H1 (cell line): Measurements from ENCODE around the gene RIOK3. TPM values are rescaled to one million over a fixed set of nuclear protein-coding genes. Genes with fewer than 3 reads are reported as not detected.

Experiments used
- CTCF ChIA-PET: fragments of 300-600 bp; sonication (Branson Sonifier 250); formaldehyde crosslinking; loops from one replicate; lab custom pipeline; 2021; ENCODE audit not compliant: partially characterized antibody; lab: Charles Lee
- POLR2A ChIA-PET: fragments of 300-600 bp; sonication (Branson Sonifier 250); formaldehyde crosslinking; loops from one replicate; lab custom pipeline; 2021; ENCODE audit warnings: inconsistent platforms; ENCODE audit not compliant: partially characterized antibody; lab: Charles Lee
- DNase-seq, 2 experiments: peaks; one replicate each; pipeline versions ENCODE4 v3.0.0 to v3.0.0-alpha.2; 2010 to 2022; ENCODE audit warnings: low spot score in 2 of 2, low read depth in 1 of 2, mixed read lengths in 1 of 2
- FAIRE-seq: peaks from 2 replicates; lab custom pipeline; 2011; peaks lifted over from hg19 to GRCh38; lab: Jason Lieb, UNC
- H2AFZ ChIP-seq: 2 replicates; pipeline ENCODE4 v1.8.1; 2012; ENCODE audit warnings: low read length, inconsistent platforms
- H2AK5ac ChIP-seq: 2 replicates; pipeline ENCODE4 v1.6.1; 2013; ENCODE audit warnings: low read depth, low read length
- H2BK120ac ChIP-seq: replicated peaks from 2 replicates; pipeline ENCODE3; 2013; ENCODE audit warnings: low read depth, low read length, inconsistent platforms
- H2BK12ac ChIP-seq: 2 replicates; pipeline ENCODE4 v1.6.1; 2013; ENCODE audit warnings: low read depth, low read length
- H2BK15ac ChIP-seq: 2 replicates; pipeline ENCODE4 v1.6.1; 2013; ENCODE audit warnings: low read length
- H2BK20ac ChIP-seq: 2 replicates; pipeline ENCODE4 v1.6.1; 2013; ENCODE audit warnings: low read length
- H2BK5ac ChIP-seq: 2 replicates; pipeline ENCODE4 v1.6.1; 2013; ENCODE audit warnings: low read depth, low read length
- H3K14ac ChIP-seq: 2 replicates; pipeline ENCODE4 v1.6.1; 2013; ENCODE audit warnings: inconsistent platforms; ENCODE audit not compliant: insufficient read length
- H3K18ac ChIP-seq: 2 replicates; pipeline ENCODE4 v1.6.1; 2013; ENCODE audit warnings: low read length; ENCODE audit errors: extremely low read depth
- H3K23ac ChIP-seq: 2 replicates; pipeline ENCODE4 v1.6.1; 2013; ENCODE audit warnings: inconsistent platforms; ENCODE audit not compliant: insufficient read length
- H3K23me2 ChIP-seq: 2 replicates; pipeline ENCODE4 v1.6.1; 2013; ENCODE audit warnings: low read depth, low read length
- H3K27ac ChIP-seq: 2 replicates; pipeline ENCODE4 v1.6.1; 2011; ENCODE audit warnings: low read depth, low read length, inconsistent platforms
- H3K27me3 ChIP-seq, 4 experiments: replicated peaks in 1 of 4; 1 replicate in 1 of 4; 2 replicates in 3 of 4; pipeline versions ENCODE4 v1.6.1 to v1.8.1; 2011 to 2013; ENCODE audit warnings: low read length in 3 of 4, mild to moderate bottlenecking in 3 of 4, inconsistent platforms in 2 of 4, mixed read lengths in 2 of 4, moderate library complexity in 1 of 4; ENCODE audit not compliant: control insufficient read depth in 3 of 4, insufficient read depth in 3 of 4; ENCODE audit errors: extremely low read depth in 1 of 4
- H3K36me3 ChIP-seq, 4 experiments: 2 replicates each; pipeline versions ENCODE4 v1.6.1 to v1.8.1; 2011 to 2013; ENCODE audit warnings: mild to moderate bottlenecking in 4 of 4, low read length in 3 of 4, moderate library complexity in 2 of 4, control low read depth in 1 of 4, inconsistent platforms in 1 of 4; ENCODE audit not compliant: insufficient read depth in 4 of 4, control insufficient read depth in 2 of 4
- H3K4ac ChIP-seq: replicated peaks from 2 replicates; pipeline ENCODE3; 2013; ENCODE audit warnings: low read length, low read depth, mixed read lengths, inconsistent platforms; ENCODE audit not compliant: insufficient read length
- H3K4me1 ChIP-seq, 4 experiments: replicated peaks in 1 of 4; 1 replicate in 1 of 4; 2 replicates in 3 of 4; pipeline versions ENCODE4 v1.6.1 to v1.8.1; 2011 to 2013; ENCODE audit warnings: low read length in 3 of 4, inconsistent platforms in 2 of 4, mixed read lengths in 1 of 4; ENCODE audit not compliant: insufficient read depth in 4 of 4, control insufficient read depth in 3 of 4
- H3K4me2 ChIP-seq, 2 experiments: 2 replicates each; pipeline versions ENCODE4 v1.6.1 to v1.8.1; 2011 to 2013; ENCODE audit warnings: low read depth in 2 of 2, low read length in 2 of 2, control low read depth in 1 of 2, inconsistent platforms in 1 of 2, mild to moderate bottlenecking in 1 of 2; ENCODE audit not compliant: insufficient read depth in 1 of 2
- H3K4me3 ChIP-seq, 4 experiments: fragments of 200-600, 300-600 bp in 1 of 4; sonication (generic), shearing (Covaris generic), sonication (Bioruptor Twin) in 1 of 4; 2 replicates each; pipeline versions ENCODE4 v1.5.1 to v1.8.1; 2011 to 2016; ENCODE audit warnings: low read length in 4 of 4, low read depth in 3 of 4, control low read depth in 2 of 4, inconsistent platforms in 2 of 4, mild to moderate bottlenecking in 2 of 4, mixed read lengths in 1 of 4, moderate library complexity in 1 of 4; ENCODE audit not compliant: insufficient read depth in 2 of 4; ENCODE audit errors: extremely low read depth in 1 of 4
- H3K56ac ChIP-seq: replicated peaks from 2 replicates; pipeline ENCODE3; 2013; ENCODE audit warnings: low read depth, mild to moderate bottlenecking, mixed read lengths, low read length, inconsistent platforms; ENCODE audit not compliant: insufficient read length
- H3K79me1 ChIP-seq: 2 replicates; pipeline ENCODE4 v1.6.1; 2013; ENCODE audit warnings: low read depth, low read length, control low read depth
- H3K79me2 ChIP-seq, 2 experiments: 2 replicates each; pipeline versions ENCODE4 v1.6.1 to v1.8.1; 2012 to 2013; ENCODE audit warnings: low read length in 2 of 2, mild to moderate bottlenecking in 2 of 2, inconsistent platforms in 1 of 2; ENCODE audit not compliant: insufficient read depth in 2 of 2, control insufficient read depth in 1 of 2
- H3K9ac ChIP-seq, 4 experiments: replicated peaks in 1 of 4; 1 replicate in 1 of 4; 2 replicates in 3 of 4; pipeline versions ENCODE4 v1.6.1 to v1.8.1; 2011 to 2013; ENCODE audit warnings: low read depth in 3 of 4, low read length in 3 of 4, control low read depth in 2 of 4, mild to moderate bottlenecking in 2 of 4, moderate library complexity in 2 of 4, inconsistent platforms in 1 of 4; ENCODE audit errors: extremely low read depth in 1 of 4
- H3K9me3 ChIP-seq, 2 experiments: 2 replicates each; pipeline versions ENCODE4 v1.6.1 to v1.8.1; 2012 to 2013; ENCODE audit warnings: mild to moderate bottlenecking in 2 of 2, moderate library complexity in 2 of 2, control low read depth in 1 of 2, inconsistent platforms in 1 of 2, low read depth in 1 of 2, low read length in 1 of 2, mixed read lengths in 1 of 2; ENCODE audit not compliant: insufficient read depth in 2 of 2
- H4K20me1 ChIP-seq, 2 experiments: replicated peaks in 1 of 2; 2 replicates each; pipeline versions ENCODE3 to v1.8.1; 2011 to 2013; ENCODE audit warnings: inconsistent platforms in 2 of 2, low read length in 2 of 2, mild to moderate bottlenecking in 1 of 2; ENCODE audit not compliant: insufficient read depth in 2 of 2, control insufficient read depth in 1 of 2
- H4K5ac ChIP-seq: 2 replicates; pipeline ENCODE4 v1.6.1; 2013; ENCODE audit warnings: low read length, low read depth, mixed read lengths, inconsistent platforms; ENCODE audit not compliant: insufficient read length
- H4K8ac ChIP-seq: 2 replicates; pipeline ENCODE4 v1.8.0; 2013; ENCODE audit warnings: mild to moderate bottlenecking, moderate library complexity, low read length, inconsistent platforms; ENCODE audit not compliant: insufficient read depth; ENCODE audit errors: extremely low read depth
- H4K91ac ChIP-seq: replicated peaks from 2 replicates; pipeline ENCODE3; 2013; ENCODE audit warnings: low read length, mixed read lengths, inconsistent platforms; ENCODE audit not compliant: insufficient read length
- CEBPB ChIP-seq: IDR thresholded peaks from 2 replicates; pipeline ENCODE4 v1.6.1; 2012; ENCODE audit warnings: low read depth, low read length
- JUND ChIP-seq: IDR thresholded peaks from 2 replicates; pipeline ENCODE4 v1.6.1; 2011; ENCODE audit warnings: mild to moderate bottlenecking, improper control_type of control experiment, low read length
- NRF1 ChIP-seq: IDR thresholded peaks from 2 replicates; pipeline ENCODE4 v1.6.1; 2011; ENCODE audit warnings: mild to moderate bottlenecking, low read depth, low read length, improper control_type of control experiment
- WGBS, 2 experiments: shearing (Covaris generic) in 1 of 2; methylation state at CpG; one replicate each; pipeline versions ENCODE4 v1.1.6 to v1.1.7; 2013 to 2015; ENCODE audit warnings: low lambda C conversion rate in 2 of 2, mixed read lengths in 2 of 2, inconsistent platforms in 1 of 2, low coverage in 1 of 2, missing lambda C conversion rate in 1 of 2; ENCODE audit not compliant: insufficient replicate concordance in 2 of 2, insufficient coverage in 1 of 2, insufficient read length in 1 of 2; ENCODE audit errors: extremely low coverage in 1 of 2, missing lambda C conversion rate in 1 of 2; 5-methylcytosine and 5-hydroxymethylcytosine counted together
- polyA plus RNA-seq, 7 experiments: library from polyadenylated mRNA; depleted of rRNA in 3 of 7; stranded (reverse) in 5 of 7; unstranded in 2 of 7; fragments of >200 nt in 5 of 7; fragments of 200-250 nt in 2 of 7; gene quantifications; 1 replicate in 5 of 7; 2 replicates in 1 of 7; 4 replicates in 1 of 7; pipeline versions ENCODE4 v1.2.1 to v1.2.3, GENCODE V29; 2011 to 2013; ENCODE audit warnings: missing spikeins in 2 of 7, mixed read lengths in 2 of 7
- total RNA-seq: library from RNA; stranded (reverse); fragmentation: NEBNext Ultra II Directional; extraction: Animal tissue kit (Norgen Biotek cat#: 25700); gene quantifications from 2 replicates; pipeline ENCODE4 v1.2.1, GENCODE V29; 2021
- TF ChIP-seq, protein P1 (sequence below): IDR thresholded peaks from 2 replicates; pipeline ENCODE4 v1.6.1; 2012; ENCODE audit warnings: low read length, inconsistent platforms

RIOK3 gene
- total and polyA plus RNA-seq, 2 of the 8 experiments (the other 6 are each of a cell fraction or from before 2014, with no cell fraction given), result 7.5 to 24.3 TPM

DNA sequence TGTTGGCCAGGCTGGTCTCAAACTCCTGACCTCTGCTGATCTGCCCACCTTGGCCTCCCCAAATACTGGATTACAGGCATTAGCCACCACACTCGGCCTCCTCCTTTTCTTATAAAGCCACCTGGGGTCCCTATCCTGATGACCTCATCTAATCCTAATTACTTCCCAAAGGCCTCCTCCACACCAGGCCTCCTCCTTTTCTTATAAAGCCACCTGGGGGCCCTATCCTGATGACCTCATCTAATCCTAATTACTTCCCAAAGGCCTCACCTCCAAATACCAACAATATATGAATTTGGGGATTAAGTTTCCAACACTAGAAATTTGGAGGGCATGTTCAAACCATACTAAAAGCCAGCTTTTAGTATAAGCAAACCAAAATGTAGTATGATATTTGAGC lies 40.6 kb downstream of the RIOK3 start:
- 56% methylated on average over 1 of the region's 1 CpG; no CpG with 5 or more reads in 1 of the 2 experiments for WGBS, 2 experiments
- POLR2A ChIA-PET, result no interaction called here

More for the DNA sequence above, 40.6 kb downstream of the RIOK3 start:
- FAIRE-seq, result no peak
- Histone ChIP-seq H4K5ac (no peak overlapping the region), H3K18ac (no peak overlapping the region), H2BK12ac (no peak overlapping the region), H3K9me3 (no peaks in the 10 kb centered on the region), H3K23me2 (no peaks in the 10 kb centered on the region), H3K4me2 (no peak overlapping the region), H3K36me3 (no peaks in the 10 kb centered on the region), H3K4me1 (no peaks in the 10 kb centered on the region), H3K79me1 (no peaks in the 10 kb centered on the region), H3K14ac (no peak overlapping the region), H4K20me1 (no peaks in the 10 kb centered on the region), H4K8ac (no peak overlapping the region), H3K79me2 (no peaks in the 10 kb centered on the region), H3K27me3 (no peaks in the 10 kb centered on the region), H2BK120ac (no peak overlapping the region), H3K27ac (no peak overlapping the region), H3K56ac (no peak overlapping the region), H3K4ac (no peak overlapping the region), H2BK20ac (no peak overlapping the region), H3K23ac (no peak overlapping the region), H4K91ac (no peak overlapping the region), H2BK15ac (no peak overlapping the region), H2BK5ac (no peak overlapping the region), H3K4me3 (no peak overlapping the region), H3K9ac (no peak overlapping the region), H2AK5ac (no peak overlapping the region), H2AFZ (no peak overlapping the region)
- TF ChIP-seq, protein P1, sequence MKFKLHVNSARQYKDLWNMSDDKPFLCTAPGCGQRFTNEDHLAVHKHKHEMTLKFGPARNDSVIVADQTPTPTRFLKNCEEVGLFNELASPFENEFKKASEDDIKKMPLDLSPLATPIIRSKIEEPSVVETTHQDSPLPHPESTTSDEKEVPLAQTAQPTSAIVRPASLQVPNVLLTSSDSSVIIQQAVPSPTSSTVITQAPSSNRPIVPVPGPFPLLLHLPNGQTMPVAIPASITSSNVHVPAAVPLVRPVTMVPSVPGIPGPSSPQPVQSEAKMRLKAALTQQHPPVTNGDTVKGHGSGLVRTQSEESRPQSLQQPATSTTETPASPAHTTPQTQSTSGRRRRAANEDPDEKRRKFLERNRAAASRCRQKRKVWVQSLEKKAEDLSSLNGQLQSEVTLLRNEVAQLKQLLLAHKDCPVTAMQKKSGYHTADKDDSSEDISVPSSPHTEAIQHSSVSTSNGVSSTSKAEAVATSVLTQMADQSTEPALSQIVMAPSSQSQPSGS, result 0 out of 2 replicates have a peak, but pooled peaks have one; percentile 39
- TF ChIP-seq JUND, result peak; percentile 71
- TF ChIP-seq NRF1, result no peak
- TF ChIP-seq CEBPB, result no peak
- CTCF ChIA-PET, result interaction anchor here (0.6 to 1.2 kb wide), 4 partner anchors 13 to 419 kb away, joined by 3 to 4 read pairs (median 3); no protein-coding TSS in a partner anchor
- DNase-seq, result no peak
